ENCODE measurements around the gene PODXL. TPM values are rescaled to one million over a fixed set of nuclear protein-coding genes. Genes with fewer than 3 reads are reported as not detected.
A peak's percentile ranks its signal among the peaks of the same experiment; 100 is the strongest.

The PODXL gene
- total and polyA plus RNA-seq, 2 experiments from 2014 or later, result 220 to 727 TPM

- peaks cover 6% of the 10 kb centered on the region for H3K27me3 Mint-ChIP-seq (ENCODE audit: insufficient read depth, low read depth, poor library complexity)
- DNase-seq (ENCODE audit: low spot score) (peak; percentile 53), ATAC-seq (no peak)
- TF ChIP-seq STAT1 (IDR thresholded peaks at IDR 0.05; ENCODE audit: unreplicated experiment) (no peak), EZH2phosphoT487 (IDR thresholded peaks at IDR 0.05; ENCODE audit: unreplicated experiment) (no peak)
- TF ChIP-seq, protein P1, sequence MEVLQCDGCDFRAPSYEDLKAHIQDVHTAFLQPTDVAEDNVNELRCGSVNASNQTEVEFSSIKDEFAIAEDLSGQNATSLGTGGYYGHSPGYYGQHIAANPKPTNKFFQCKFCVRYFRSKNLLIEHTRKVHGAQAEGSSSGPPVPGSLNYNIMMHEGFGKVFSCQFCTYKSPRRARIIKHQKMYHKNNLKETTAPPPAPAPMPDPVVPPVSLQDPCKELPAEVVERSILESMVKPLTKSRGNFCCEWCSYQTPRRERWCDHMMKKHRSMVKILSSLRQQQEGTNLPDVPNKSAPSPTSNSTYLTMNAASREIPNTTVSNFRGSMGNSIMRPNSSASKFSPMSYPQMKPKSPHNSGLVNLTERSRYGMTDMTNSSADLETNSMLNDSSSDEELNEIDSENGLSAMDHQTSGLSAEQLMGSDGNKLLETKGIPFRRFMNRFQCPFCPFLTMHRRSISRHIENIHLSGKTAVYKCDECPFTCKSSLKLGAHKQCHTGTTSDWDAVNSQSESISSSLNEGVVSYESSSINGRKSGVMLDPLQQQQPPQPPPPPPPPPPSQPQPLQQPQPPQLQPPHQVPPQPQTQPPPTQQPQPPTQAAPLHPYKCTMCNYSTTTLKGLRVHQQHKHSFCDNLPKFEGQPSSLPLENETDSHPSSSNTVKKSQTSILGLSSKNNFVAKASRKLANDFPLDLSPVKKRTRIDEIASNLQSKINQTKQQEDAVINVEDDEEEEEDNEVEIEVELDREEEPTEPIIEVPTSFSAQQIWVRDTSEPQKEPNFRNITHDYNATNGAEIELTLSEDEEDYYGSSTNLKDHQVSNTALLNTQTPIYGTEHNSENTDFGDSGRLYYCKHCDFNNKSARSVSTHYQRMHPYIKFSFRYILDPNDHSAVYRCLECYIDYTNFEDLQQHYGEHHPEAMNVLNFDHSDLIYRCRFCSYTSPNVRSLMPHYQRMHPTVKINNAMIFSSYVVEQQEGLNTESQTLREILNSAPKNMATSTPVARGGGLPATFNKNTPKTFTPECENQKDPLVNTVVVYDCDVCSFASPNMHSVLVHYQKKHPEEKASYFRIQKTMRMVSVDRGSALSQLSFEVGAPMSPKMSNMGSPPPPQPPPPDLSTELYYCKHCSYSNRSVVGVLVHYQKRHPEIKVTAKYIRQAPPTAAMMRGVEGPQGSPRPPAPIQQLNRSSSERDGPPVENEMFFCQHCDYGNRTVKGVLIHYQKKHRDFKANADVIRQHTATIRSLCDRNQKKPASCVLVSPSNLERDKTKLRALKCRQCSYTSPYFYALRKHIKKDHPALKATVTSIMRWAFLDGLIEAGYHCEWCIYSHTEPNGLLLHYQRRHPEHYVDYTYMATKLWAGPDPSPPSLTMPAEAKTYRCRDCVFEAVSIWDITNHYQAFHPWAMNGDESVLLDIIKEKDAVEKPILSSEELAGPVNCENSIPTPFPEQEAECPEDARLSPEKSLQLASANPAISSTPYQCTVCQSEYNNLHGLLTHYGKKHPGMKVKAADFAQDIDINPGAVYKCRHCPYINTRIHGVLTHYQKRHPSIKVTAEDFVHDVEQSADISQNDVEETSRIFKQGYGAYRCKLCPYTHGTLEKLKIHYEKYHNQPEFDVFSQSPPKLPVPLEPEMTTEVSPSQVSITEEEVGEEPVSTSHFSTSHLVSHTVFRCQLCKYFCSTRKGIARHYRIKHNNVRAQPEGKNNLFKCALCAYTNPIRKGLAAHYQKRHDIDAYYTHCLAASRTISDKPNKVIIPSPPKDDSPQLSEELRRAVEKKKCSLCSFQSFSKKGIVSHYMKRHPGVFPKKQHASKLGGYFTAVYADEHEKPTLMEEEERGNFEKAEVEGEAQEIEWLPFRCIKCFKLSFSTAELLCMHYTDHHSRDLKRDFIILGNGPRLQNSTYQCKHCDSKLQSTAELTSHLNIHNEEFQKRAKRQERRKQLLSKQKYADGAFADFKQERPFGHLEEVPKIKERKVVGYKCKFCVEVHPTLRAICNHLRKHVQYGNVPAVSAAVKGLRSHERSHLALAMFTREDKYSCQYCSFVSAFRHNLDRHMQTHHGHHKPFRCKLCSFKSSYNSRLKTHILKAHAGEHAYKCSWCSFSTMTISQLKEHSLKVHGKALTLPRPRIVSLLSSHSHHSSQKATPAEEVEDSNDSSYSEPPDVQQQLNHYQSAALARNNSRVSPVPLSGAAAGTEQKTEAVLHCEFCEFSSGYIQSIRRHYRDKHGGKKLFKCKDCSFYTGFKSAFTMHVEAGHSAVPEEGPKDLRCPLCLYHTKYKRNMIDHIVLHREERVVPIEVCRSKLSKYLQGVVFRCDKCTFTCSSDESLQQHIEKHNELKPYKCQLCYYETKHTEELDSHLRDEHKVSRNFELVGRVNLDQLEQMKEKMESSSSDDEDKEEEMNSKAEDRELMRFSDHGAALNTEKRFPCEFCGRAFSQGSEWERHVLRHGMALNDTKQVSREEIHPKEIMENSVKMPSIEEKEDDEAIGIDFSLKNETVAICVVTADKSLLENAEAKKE (CRISPR knock-in tag; IDR thresholded peaks at IDR 0.05), result no peak
- no peaks in the 10 kb centered on the region for H3K9me3 Mint-ChIP-seq
- peaks cover 43% of the 10 kb centered on the region for H3K4me1 Mint-ChIP-seq
- 0 out of 2 replicates have a peak overlapping the region, but pooled peaks have one; percentile 29 for H3K27ac Mint-ChIP-seq
- no peaks in the 10 kb centered on the region for H3K79me2 ChIP-seq (replicated peaks; ENCODE audit: insufficient read depth)
- H3K9me2 ChIP-seq (ENCODE audit: insufficient read depth), result no peaks in the 10 kb centered on the region
- H4K20me1 ChIP-seq (replicated peaks; ENCODE audit: insufficient read depth), result no peaks in the 10 kb centered on the region
- no peaks in the 10 kb centered on the region for H3K36me3 Mint-ChIP-seq (ENCODE audit: low read depth)
- no peak overlapping the region for H3K4me3 ChIP-seq
- H3K4me1 ChIP-seq (ENCODE audit: insufficient read depth), result peaks cover 20% of the 10 kb centered on the region
- H3K27ac ChIP-seq (ENCODE audit: low read depth), result no peak overlapping the region
- H3F3A ChIP-seq (replicated peaks; ENCODE audit: low read depth), result peaks cover 11% of the 10 kb centered on the region; the same call in 1 of the 2 replicates
- H3K27me3 ChIP-seq (ENCODE audit: insufficient read depth), result no peaks in the 10 kb centered on the region
- no peak overlapping the region for H2AFZ ChIP-seq
- no peak overlapping the region for H3K4me2 ChIP-seq
- H3K4me3 Mint-ChIP-seq, result no peak overlapping the region
- no peaks in the 10 kb centered on the region for H3K36me3 ChIP-seq (ENCODE audit: insufficient read depth)
These were observed 43.9 kb upstream of the PODXL start for GRCh38 chr7:131600085-131600881.

DNA sequence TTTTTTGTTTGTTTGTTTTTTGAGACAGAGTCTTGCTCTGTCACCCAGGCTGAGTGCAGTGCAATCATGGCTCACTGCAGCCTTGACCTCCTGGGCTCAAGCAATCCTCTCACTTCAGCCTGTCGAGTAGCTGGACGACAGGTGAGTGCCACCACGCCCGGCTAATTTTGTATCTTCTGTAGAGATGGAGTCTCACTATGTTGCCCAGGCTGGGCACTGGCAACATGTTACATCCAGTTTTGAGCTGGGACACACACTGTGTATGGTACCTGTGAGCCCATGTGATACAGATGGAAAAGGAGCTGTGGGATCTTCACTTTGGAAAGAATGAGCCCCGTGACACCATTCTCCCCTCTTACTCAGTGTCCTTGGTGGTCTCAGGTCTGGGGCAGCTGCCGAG lies 40.4 kb upstream of the PODXL start:
- H3K4me1 ChIP-seq (ENCODE audit: insufficient read depth), result no peaks in the 10 kb centered on the region; the same call in 1 of the 2 replicates
- H3K9me2 ChIP-seq (ENCODE audit: insufficient read depth), result no peaks in the 10 kb centered on the region
- Mint-ChIP-seq H3K4me3 (no peak overlapping the region), H3K9me3 (no peaks in the 10 kb centered on the region), H3K4me1 (peaks cover 21% of the 10 kb centered on the region), H3K27me3 (ENCODE audit: insufficient read depth, low read depth, poor library complexity) (peaks cover 14% of the 10 kb centered on the region), H3K27ac (no peak overlapping the region), H3K36me3 (ENCODE audit: low read depth) (no peaks in the 10 kb centered on the region)
- H3F3A ChIP-seq (replicated peaks; ENCODE audit: low read depth), result no peaks in the 10 kb centered on the region
- no peaks in the 10 kb centered on the region for H3K27me3 ChIP-seq (ENCODE audit: insufficient read depth)
- no peak overlapping the region for H2AFZ ChIP-seq
- no peak overlapping the region for H3K4me2 ChIP-seq
- DNase-seq (ENCODE audit: low spot score) (no peak), ATAC-seq (no peak)
- no peak overlapping the region for H3K27ac ChIP-seq (ENCODE audit: low read depth)
- no peaks in the 10 kb centered on the region for H4K20me1 ChIP-seq (replicated peaks; ENCODE audit: insufficient read depth)
- no peaks in the 10 kb centered on the region for H3K36me3 ChIP-seq (ENCODE audit: insufficient read depth)
- H3K79me2 ChIP-seq (replicated peaks; ENCODE audit: insufficient read depth), result no peaks in the 10 kb centered on the region
- no peak overlapping the region for H3K4me3 ChIP-seq
- TF ChIP-seq CREB1 (CRISPR knock-in tag; IDR thresholded peaks at IDR 0.05; ENCODE audit: low read depth) (no peak), EZH2 (IDR thresholded peaks at IDR 0.05; ENCODE audit: low read depth, unreplicated experiment) (no peak), STAT1 (IDR thresholded peaks at IDR 0.05; ENCODE audit: unreplicated experiment) (no peak), ZNF114 (CRISPR knock-in tag; IDR thresholded peaks at IDR 0.05) (no peak), ETS1 (IDR thresholded peaks at IDR 0.05) (no peak), EZH2phosphoT487 (IDR thresholded peaks at IDR 0.05; ENCODE audit: unreplicated experiment) (no peak)
- TF ChIP-seq, protein P2, sequence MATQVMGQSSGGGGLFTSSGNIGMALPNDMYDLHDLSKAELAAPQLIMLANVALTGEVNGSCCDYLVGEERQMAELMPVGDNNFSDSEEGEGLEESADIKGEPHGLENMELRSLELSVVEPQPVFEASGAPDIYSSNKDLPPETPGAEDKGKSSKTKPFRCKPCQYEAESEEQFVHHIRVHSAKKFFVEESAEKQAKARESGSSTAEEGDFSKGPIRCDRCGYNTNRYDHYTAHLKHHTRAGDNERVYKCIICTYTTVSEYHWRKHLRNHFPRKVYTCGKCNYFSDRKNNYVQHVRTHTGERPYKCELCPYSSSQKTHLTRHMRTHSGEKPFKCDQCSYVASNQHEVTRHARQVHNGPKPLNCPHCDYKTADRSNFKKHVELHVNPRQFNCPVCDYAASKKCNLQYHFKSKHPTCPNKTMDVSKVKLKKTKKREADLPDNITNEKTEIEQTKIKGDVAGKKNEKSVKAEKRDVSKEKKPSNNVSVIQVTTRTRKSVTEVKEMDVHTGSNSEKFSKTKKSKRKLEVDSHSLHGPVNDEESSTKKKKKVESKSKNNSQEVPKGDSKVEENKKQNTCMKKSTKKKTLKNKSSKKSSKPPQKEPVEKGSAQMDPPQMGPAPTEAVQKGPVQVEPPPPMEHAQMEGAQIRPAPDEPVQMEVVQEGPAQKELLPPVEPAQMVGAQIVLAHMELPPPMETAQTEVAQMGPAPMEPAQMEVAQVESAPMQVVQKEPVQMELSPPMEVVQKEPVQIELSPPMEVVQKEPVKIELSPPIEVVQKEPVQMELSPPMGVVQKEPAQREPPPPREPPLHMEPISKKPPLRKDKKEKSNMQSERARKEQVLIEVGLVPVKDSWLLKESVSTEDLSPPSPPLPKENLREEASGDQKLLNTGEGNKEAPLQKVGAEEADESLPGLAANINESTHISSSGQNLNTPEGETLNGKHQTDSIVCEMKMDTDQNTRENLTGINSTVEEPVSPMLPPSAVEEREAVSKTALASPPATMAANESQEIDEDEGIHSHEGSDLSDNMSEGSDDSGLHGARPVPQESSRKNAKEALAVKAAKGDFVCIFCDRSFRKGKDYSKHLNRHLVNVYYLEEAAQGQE (IDR thresholded peaks at IDR 0.05; ENCODE audit: unreplicated experiment), result no peak
